Epithelial cell of proximal tubule (primary cell): ENCODE data around the gene BACE2. TPM values are rescaled to one million over a fixed set of nuclear protein-coding genes. Genes with fewer than 3 reads are reported as not detected.

Source experiments
- DNase-seq: peaks from one replicate; pipeline ENCODE4 v3.0.0-alpha.2; 2011; ENCODE audit warnings: low read depth
- H3K4me3 ChIP-seq: 2 replicates; pipeline ENCODE4 v1.5.1; 2011; ENCODE audit warnings: low read depth, mild to moderate bottlenecking, low read length
- total RNA-seq: library from RNA; depleted of rRNA; stranded (reverse); fragments of >200 nt; gene quantifications from 2 replicates; pipeline ENCODE4 v1.2.3, GENCODE V29; 2015
- TF ChIP-seq, protein P1 (sequence below): conservative IDR thresholded peaks from 2 replicates; pipeline ENCODE4 v1.5.1; 2012; ENCODE audit warnings: low read depth, mild to moderate bottlenecking, low read length

Gene BACE2
- total RNA-seq: 38.3 and 60.9 TPM in 2 replicates

DNA sequence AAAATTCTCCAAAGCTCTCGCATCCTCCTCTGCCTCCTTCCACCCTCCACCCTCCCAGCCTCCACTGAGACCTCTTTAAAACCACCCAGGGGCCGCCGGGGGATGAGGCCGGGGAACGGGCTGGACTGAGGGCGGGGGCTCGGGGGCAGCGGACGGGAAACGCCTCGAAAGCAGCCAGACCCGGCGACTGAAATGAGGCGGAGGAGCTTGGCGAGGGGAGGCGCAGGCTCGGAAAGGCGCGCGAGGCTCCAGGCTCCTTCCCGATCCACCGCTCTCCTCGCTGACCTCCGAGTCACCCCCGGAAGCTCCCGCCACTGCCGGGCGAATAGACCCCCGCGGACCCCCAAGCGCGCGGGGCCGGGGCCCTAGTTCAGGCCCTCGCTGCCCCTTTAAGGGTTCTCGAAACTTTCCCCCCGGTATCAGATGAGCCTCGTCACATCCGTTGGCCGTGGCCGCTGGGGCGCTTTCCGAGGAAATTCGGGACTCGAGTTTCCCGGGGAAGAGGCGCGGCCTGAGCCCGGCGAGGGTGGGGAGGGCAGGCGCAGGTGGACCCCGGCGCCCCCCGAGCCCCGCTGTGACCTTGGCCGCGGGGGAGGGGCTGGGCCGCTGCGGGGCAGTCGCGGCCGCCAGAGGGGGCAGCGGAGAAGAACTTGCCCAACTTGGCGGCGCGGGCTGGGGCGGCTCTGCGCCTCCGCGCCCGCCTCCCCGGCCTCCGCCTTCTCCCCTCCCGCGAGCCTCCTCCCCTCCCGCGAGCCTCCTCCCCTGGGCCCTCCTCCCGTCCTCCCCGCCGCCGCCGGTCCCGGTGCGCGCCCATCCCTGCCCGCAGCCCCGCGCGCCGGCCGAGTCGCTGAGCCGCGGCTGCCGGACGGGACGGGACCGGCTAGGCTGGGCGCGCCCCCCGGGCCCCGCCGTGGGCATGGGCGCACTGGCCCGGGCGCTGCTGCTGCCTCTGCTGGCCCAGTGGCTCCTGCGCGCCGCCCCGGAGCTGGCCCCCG, at the start of gene BACE2:
BACE2 (plus strand) TSS at position 813 of the 995 bp plus-strand sequence; CDS start at position 917, 104 bp downstream.
- no peak for DNase-seq
- H3K4me3 ChIP-seq: peak within 1 kb of the TSS; percentile 81
- TF ChIP-seq, protein P1, sequence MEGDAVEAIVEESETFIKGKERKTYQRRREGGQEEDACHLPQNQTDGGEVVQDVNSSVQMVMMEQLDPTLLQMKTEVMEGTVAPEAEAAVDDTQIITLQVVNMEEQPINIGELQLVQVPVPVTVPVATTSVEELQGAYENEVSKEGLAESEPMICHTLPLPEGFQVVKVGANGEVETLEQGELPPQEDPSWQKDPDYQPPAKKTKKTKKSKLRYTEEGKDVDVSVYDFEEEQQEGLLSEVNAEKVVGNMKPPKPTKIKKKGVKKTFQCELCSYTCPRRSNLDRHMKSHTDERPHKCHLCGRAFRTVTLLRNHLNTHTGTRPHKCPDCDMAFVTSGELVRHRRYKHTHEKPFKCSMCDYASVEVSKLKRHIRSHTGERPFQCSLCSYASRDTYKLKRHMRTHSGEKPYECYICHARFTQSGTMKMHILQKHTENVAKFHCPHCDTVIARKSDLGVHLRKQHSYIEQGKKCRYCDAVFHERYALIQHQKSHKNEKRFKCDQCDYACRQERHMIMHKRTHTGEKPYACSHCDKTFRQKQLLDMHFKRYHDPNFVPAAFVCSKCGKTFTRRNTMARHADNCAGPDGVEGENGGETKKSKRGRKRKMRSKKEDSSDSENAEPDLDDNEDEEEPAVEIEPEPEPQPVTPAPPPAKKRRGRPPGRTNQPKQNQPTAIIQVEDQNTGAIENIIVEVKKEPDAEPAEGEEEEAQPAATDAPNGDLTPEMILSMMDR: peak; percentile 52

DNA sequence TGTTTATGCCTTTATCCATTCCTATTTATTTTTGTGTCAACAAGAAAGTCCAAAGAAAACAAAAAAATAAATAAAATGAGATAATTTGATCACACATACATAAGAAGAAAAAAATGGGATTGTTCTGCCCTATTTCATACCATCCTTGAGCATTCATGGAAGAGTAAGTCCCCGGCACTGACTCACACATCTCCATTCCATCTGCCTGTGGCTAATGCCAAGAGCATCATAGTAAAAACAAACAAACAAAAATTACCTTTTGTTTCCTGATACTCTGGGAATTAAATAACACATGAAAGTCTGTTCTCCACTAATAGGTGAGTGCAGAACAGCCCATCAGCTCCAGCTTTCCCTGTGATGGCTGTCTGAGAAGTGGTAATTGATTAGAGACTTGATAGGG, 48.1 kb upstream of the BACE2 start:
- TF ChIP-seq, protein P1: no peak
- no peak overlapping the region for H3K4me3 ChIP-seq
- no peak for DNase-seq

DNA sequence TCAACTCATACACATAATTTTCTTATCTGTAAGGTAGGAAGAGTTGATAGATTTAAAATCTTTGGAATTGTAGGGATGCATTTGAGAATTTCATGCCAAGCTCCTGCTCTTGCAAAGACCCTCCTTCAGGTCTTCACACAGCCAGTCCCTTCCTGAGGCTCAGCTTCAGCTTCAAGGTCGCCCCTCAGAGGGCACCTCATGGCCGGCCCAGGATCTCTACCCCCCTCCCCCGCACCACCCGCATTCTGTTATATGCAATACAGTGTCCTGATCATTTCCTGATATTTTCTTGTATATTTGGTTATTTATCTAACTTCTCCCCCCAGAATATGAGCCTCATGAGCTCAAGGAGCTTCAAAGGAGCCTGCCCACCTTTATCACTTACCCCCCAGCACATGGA, 47.0 kb upstream of the BACE2 start:
- TF ChIP-seq, protein P1: no peak
- no peak overlapping the region for H3K4me3 ChIP-seq
- DNase-seq: no peak

DNA sequence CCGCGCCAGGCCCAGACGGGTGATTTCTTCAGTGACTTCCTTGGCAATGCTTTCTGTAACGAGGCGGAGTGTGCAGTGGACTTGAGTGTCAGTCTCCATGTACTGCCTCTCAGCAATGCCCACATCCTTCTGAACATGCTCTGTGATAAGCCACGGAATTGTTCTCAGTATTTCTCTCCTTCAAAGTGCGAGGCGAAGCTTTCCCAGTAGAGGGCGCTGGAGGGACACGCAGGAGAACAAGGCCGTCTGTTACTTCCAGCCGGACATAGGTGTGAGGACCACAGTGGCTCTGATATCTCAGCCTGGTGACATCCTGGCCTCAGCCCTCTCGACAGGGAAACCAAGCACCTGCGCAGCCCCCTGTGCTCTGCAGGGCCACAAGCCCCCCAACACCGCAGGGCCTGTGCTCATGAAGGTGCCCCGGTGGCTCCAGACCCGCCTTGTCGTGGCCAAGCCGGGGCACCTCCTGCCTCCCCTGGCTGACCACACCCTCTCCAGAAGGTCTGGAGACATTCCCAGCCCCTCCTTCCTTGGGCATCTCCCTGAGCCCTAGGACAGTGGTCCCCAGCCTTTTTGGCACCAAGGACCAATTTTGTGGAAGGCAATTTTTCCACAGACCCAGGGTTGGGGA, 46.1 kb upstream of the BACE2 start:
- no peak overlapping the region for H3K4me3 ChIP-seq
- DNase-seq: no peak
- TF ChIP-seq, protein P1: peak; percentile 99

DNA sequence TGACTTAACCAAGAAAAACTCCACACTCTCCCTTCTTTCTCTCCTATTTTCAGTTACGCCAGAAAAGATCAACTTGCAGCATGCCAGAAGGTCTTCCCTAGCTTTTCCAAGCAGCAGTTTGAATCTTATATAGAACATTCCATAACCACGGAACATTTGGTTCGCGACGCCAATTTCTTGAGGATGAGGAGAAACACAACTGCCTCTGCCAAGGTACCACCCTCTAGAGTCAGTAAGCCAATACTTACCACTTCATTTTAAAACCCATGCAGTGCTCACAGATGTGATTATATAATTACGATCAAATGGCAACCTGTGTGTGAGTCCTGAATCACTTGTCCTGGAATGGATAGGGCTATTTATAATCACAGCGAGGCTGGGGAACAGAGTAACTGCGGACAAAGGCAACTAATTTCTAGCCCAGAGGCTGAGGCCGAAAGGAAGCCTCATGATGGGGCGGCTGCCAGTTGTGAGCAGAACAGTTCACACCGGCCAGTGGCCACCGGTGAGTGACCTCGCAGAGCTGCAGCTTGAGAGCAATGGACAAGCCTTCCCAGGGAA, 43.2 kb upstream of the BACE2 start:
- no peak overlapping the region for H3K4me3 ChIP-seq
- TF ChIP-seq, protein P1: no peak
- no peak for DNase-seq

DNA sequence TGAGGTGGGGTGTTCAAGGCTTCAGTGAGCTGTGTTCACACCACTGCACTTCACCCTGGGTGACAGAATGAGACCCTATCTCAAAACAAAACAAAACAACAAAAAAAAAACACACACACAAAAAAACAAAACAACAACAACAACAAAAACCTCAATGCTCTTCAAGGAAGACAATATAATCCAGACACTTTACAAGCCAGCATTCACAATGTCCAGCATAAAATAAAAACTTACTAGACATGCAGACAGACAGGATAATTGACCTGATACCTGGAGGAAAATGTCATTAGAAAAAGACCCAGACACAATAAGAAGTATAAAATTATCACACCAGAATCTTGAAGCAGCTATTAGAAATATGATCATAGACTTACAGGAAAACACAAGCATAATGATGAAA, 39.0 kb upstream of the BACE2 start:
- TF ChIP-seq, protein P1: no peak
- DNase-seq: no peak

More for the DNA sequence above, 39.0 kb upstream of the BACE2 start:
- H3K4me3 ChIP-seq: no peak overlapping the region
